Panc1 (cell line): Measurements from ENCODE around the gene CFAP300. TPM values are rescaled to one million over a fixed set of nuclear protein-coding genes. Genes with fewer than 3 reads are reported as not detected.

Experiments used
- ATAC-seq: fragments of 200-7000 bp; cut with Tn5 transposase; 2 replicates; pipeline ENCODE4 v1.9.1; 2020; ENCODE audit warnings: mild to moderate bottlenecking, moderate library complexity
- BruUV-seq: library from RNA; stranded (reverse); fragments of 400-500 nt; replicated peaks from 2 replicates; lab custom pipeline; 2021; lab: Mats Ljungman, UMichigan
- CTCF ChIA-PET: fragments of 300-600 bp; sonication (Branson Sonifier 250); formaldehyde crosslinking; loops from one replicate; lab custom pipeline; 2022; ENCODE audit warnings: antibody characterized with exemption; lab: Charles Lee
- POLR2A ChIA-PET: fragments of 300-600 bp; sonication (Branson Sonifier 250); formaldehyde crosslinking; loops from one replicate; lab custom pipeline; 2022; ENCODE audit warnings: antibody characterized with exemption; lab: Charles Lee
- DNase-seq: peaks from one replicate; pipeline ENCODE4 v3.0.0-alpha.2; 2010; ENCODE audit warnings: low read depth, low spot score
- H3K27ac ChIP-seq: 2 replicates; pipeline ENCODE4 v1.5.1; 2011; ENCODE audit warnings: mild to moderate bottlenecking, low read length, inconsistent platforms
- H3K27me3 ChIP-seq: fragments of 200-500 bp; sonication (Bioruptor generic); 2 replicates; pipeline ENCODE4 v1.6.0; 2014; ENCODE audit warnings: low read length, inconsistent platforms; ENCODE audit not compliant: control insufficient read depth, insufficient read depth
- H3K36me3 ChIP-seq: fragments of 200-500 bp; sonication (Bioruptor generic); 2 replicates; pipeline ENCODE4 v1.5.1; 2014; ENCODE audit warnings: inconsistent platforms, mild to moderate bottlenecking, low read length, moderate library complexity; ENCODE audit not compliant: control insufficient read depth, insufficient read depth
- H3K4me1 ChIP-seq: 2 replicates; pipeline ENCODE4 v1.5.1; 2011; ENCODE audit warnings: inconsistent platforms, mild to moderate bottlenecking, low read length, moderate library complexity; ENCODE audit not compliant: control insufficient read depth, insufficient read depth
- H3K4me3 ChIP-seq, 2 experiments: 2 replicates each; pipeline ENCODE4 v1.5.1; 2011 to 2012; ENCODE audit warnings: low read depth in 2 of 2, low read length in 2 of 2, mild to moderate bottlenecking in 2 of 2, inconsistent platforms in 1 of 2, moderate library complexity in 1 of 2
- H3K9me3 ChIP-seq: fragments of 200-500 bp; sonication (Bioruptor generic); 2 replicates; pipeline ENCODE4 v1.5.1; 2014; ENCODE audit warnings: low read depth, mild to moderate bottlenecking, inconsistent platforms, low read length, moderate library complexity; ENCODE audit not compliant: control insufficient read depth, insufficient read depth
- CTCF ChIP-seq: fragments of 450-650 bp; IDR thresholded peaks from 2 replicates; pipeline ENCODE4 v1.5.1; 2017; ENCODE audit warnings: mild to moderate bottlenecking
- POLR2AphosphoS5 ChIP-seq: IDR thresholded peaks from 2 replicates; pipeline ENCODE4 v1.6.1; 2012; ENCODE audit warnings: mild to moderate bottlenecking, low read depth, low read length, moderate library complexity
- SIN3A ChIP-seq: IDR thresholded peaks from 2 replicates; pipeline ENCODE4 v1.6.1; 2012; ENCODE audit warnings: low read depth, mild to moderate bottlenecking, low read length, moderate library complexity, borderline replicate concordance; ENCODE audit not compliant: insufficient read depth
- TCF7L2 ChIP-seq: IDR thresholded peaks from 2 replicates; pipeline ENCODE4 v1.6.1; 2011; ENCODE audit warnings: mild to moderate bottlenecking, low read depth, low read length, inconsistent platforms
- in situ Hi-C: cut with HindIII; loops from 2 replicates; pipeline ENCODE4 v1.10.0; 2016; ENCODE audit warnings: low sequenced_read_pairs, low pct_unique_long_range_greater_than_20kb
- intact Hi-C: fragments of 100-400 bp; cut with micrococcal nuclease; formaldehyde crosslinking; loops from one replicate; pipeline ENCODE4 v1.10.0; 2022; ENCODE audit not compliant: unreplicated experiment
- total RNA-seq: library from RNA; stranded (reverse); gene quantifications from one replicate; pipeline ENCODE4 v1.2.1, GENCODE V29; 2021; ENCODE audit not compliant: unreplicated experiment
- TF ChIP-seq, protein P1 (sequence below), 2 experiments: IDR thresholded peaks; 2 replicates each; pipeline ENCODE4 v1.6.1; 2011 to 2012; ENCODE audit warnings: low read depth in 2 of 2, control low read depth in 1 of 2, low read length in 1 of 2, mild to moderate bottlenecking in 1 of 2, moderate library complexity in 1 of 2; ENCODE audit not compliant: insufficient read depth in 1 of 2

The CFAP300 gene
- total RNA-seq, 1 experiment from 2014 or later = 6.4 TPM

- ChIA-PET CTCF (no interaction called here), POLR2A (no interaction called here)
- peaks cover 36% of the 10 kb centered on the region for H3K4me1 ChIP-seq
- no peaks in the 10 kb centered on the region for H3K9me3 ChIP-seq
- no TSS peak for BruUV-seq
- H3K27ac ChIP-seq = peak within 1 kb of the TSS; percentile 99
- in situ Hi-C loops (no loop called here), intact Hi-C loops (no loop called here)
- H3K27me3 ChIP-seq = no peaks in the 10 kb centered on the region
- DNase-seq (peak; percentile 54), ATAC-seq (peak; percentile 81)
- H3K36me3 ChIP-seq = peaks cover 14% of the 10 kb centered on the region
- TF ChIP-seq SIN3A (peak; percentile 64; the same call in 1 of the 2 replicates), POLR2AphosphoS5 (peak; percentile 53), TCF7L2 (peak; percentile 66), CTCF (no peak)
- TF ChIP-seq, protein P1, sequence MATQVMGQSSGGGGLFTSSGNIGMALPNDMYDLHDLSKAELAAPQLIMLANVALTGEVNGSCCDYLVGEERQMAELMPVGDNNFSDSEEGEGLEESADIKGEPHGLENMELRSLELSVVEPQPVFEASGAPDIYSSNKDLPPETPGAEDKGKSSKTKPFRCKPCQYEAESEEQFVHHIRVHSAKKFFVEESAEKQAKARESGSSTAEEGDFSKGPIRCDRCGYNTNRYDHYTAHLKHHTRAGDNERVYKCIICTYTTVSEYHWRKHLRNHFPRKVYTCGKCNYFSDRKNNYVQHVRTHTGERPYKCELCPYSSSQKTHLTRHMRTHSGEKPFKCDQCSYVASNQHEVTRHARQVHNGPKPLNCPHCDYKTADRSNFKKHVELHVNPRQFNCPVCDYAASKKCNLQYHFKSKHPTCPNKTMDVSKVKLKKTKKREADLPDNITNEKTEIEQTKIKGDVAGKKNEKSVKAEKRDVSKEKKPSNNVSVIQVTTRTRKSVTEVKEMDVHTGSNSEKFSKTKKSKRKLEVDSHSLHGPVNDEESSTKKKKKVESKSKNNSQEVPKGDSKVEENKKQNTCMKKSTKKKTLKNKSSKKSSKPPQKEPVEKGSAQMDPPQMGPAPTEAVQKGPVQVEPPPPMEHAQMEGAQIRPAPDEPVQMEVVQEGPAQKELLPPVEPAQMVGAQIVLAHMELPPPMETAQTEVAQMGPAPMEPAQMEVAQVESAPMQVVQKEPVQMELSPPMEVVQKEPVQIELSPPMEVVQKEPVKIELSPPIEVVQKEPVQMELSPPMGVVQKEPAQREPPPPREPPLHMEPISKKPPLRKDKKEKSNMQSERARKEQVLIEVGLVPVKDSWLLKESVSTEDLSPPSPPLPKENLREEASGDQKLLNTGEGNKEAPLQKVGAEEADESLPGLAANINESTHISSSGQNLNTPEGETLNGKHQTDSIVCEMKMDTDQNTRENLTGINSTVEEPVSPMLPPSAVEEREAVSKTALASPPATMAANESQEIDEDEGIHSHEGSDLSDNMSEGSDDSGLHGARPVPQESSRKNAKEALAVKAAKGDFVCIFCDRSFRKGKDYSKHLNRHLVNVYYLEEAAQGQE (IDR thresholded peaks at IDR 0.05; ENCODE audit: insufficient read depth in 1 of 2, low read depth in 2 of 2, low read length in 1 of 2) = no peak
- peak within 1 kb of the TSS; percentile 80 to 83 for H3K4me3 ChIP-seq
These were observed 62.9 kb downstream of the CFAP300 start, which contains the start of gene YAP1 for GRCh38 chr11:102109896-102110760. TSS of gene YAP1 (plus strand) at chr11:102110447. CDS start at chr11:102110849, 402 bp downstream.

- in situ Hi-C loops = no loop called here
- Histone ChIP-seq H3K36me3 (peaks cover 18% of the 10 kb centered on the region), H3K4me1 (peaks cover 42% of the 10 kb centered on the region), H3K27me3 (no peaks in the 10 kb centered on the region), H3K4me3 (peak overlapping the region; percentile 80 to 83), H3K9me3 (no peaks in the 10 kb centered on the region), H3K27ac (peak overlapping the region; percentile 95)
- TF ChIP-seq SIN3A (no peak; the same call in 1 of the 2 replicates), CTCF (no peak), TCF7L2 (no peak), POLR2AphosphoS5 (no peak)
- TF ChIP-seq, protein P1 (IDR thresholded peaks at IDR 0.05; ENCODE audit: insufficient read depth in 1 of 2, low read depth in 2 of 2, low read length in 1 of 2) = no peak
- no peak for DNase-seq
- POLR2A ChIA-PET = interaction anchor here (0.6 to 0.8 kb wide), 4 partner anchors 29 to 341 kb away, joined by 3 to 21 read pairs (median 4); no protein-coding TSS in a partner anchor
- no peak; the same call in 1 of the 2 replicates for ATAC-seq
- intact Hi-C loops = no loop called here
- CTCF ChIA-PET = interaction anchor here (0.6 kb wide), 1 partner anchor 54 kb away, joined by 3 read pairs; no protein-coding TSS in a partner anchor
- no TSS peak for BruUV-seq
These were observed 63.4 kb downstream of the CFAP300 start for GRCh38 chr11:102110761-102111010.
